ENCODE measurements around the gene OR8D1. TPM values are rescaled to one million over a fixed set of nuclear protein-coding genes. Genes with fewer than 3 reads are reported as not detected.
"Not testable (repeated sequence)": the region's sequence is repeated elsewhere in the genome, so short reads cannot be mapped to it uniquely, and the experiment has no call there.

The OR8D1 gene
- total RNA-seq, 2 experiments from 2014 or later = not detected

GRCh38 chr11:124274000-124274399 is 39.7 kb downstream of the OR8D1 start:
- POLR2A ChIA-PET = no interaction called here
- CTCF ChIA-PET = no interaction called here
- no peak for ATAC-seq (ENCODE audit: poor library complexity)
- Mint-ChIP-seq H3K36me3 (ENCODE audit: low read depth) (no peaks in the 10 kb centered on the region), H3K4me3 (no peak overlapping the region), H3K4me1 (ENCODE audit: low read depth) (no peaks in the 10 kb centered on the region), H3K9me3 (no peaks in the 10 kb centered on the region), H3K27ac (no peak overlapping the region), H3K27me3 (peaks cover 6% of the 10 kb centered on the region)
- no peaks in the 10 kb centered on the region for H3K27me3 ChIP-seq (ENCODE audit: control insufficient read depth in 1 of 2, insufficient read depth in 2 of 2, low read length in 2 of 2)
- no peak for DNase-seq
- intact Hi-C loops (cut with DNase I, micrococcal nuclease) = no loop called here
- TF ChIP-seq CTCF (IDR thresholded peaks at IDR 0.05) = no peak
- H3K36me3 ChIP-seq (ENCODE audit: insufficient read depth, low read length) = no peaks in the 10 kb centered on the region
- no peak overlapping the region for H3K27ac ChIP-seq (ENCODE audit: low read depth in 1 of 2, low read length in 2 of 2)
- H3K9me3 ChIP-seq (ENCODE audit: control insufficient read depth in 1 of 2, insufficient read depth in 1 of 2, low read length in 2 of 2) = peaks cover 0 to 9% of the 10 kb centered on the region in 2 experiments
- no peaks in the 10 kb centered on the region for H3K4me1 ChIP-seq (ENCODE audit: insufficient read depth, low read length)
- no peak overlapping the region for H3K4me3 ChIP-seq (ENCODE audit: low read length)

GRCh38 chr11:124270886-124271285 is 42.9 kb downstream of the OR8D1 start:
- H3K36me3 Mint-ChIP-seq (ENCODE audit: low read depth); H3K27ac Mint-ChIP-seq; H3K4me1 Mint-ChIP-seq (ENCODE audit: low read depth); H3K9me3 ChIP-seq (ENCODE audit: control insufficient read depth in 1 of 2, insufficient read depth in 1 of 2, low read length in 2 of 2); ATAC-seq (ENCODE audit: poor library complexity); intact Hi-C loops (cut with DNase I, micrococcal nuclease); CTCF ChIA-PET; H3K27me3 ChIP-seq (ENCODE audit: control insufficient read depth in 1 of 2, insufficient read depth in 2 of 2, low read length in 2 of 2); H3K27ac ChIP-seq (ENCODE audit: low read depth in 1 of 2, low read length in 2 of 2); H3K4me3 ChIP-seq (ENCODE audit: low read length); DNase-seq; POLR2A ChIA-PET; H3K36me3 ChIP-seq (ENCODE audit: insufficient read depth, low read length); H3K27me3 Mint-ChIP-seq; H3K4me1 ChIP-seq (ENCODE audit: insufficient read depth, low read length); H3K4me3 Mint-ChIP-seq; H3K9me3 Mint-ChIP-seq: not testable (repeated sequence)

- ATAC-seq (ENCODE audit: poor library complexity); H3K4me1 Mint-ChIP-seq (ENCODE audit: low read depth); H3K36me3 ChIP-seq (ENCODE audit: insufficient read depth, low read length); H3K9me3 ChIP-seq (ENCODE audit: control insufficient read depth in 1 of 2, insufficient read depth in 1 of 2, low read length in 2 of 2); H3K9me3 Mint-ChIP-seq; H3K27ac Mint-ChIP-seq; H3K27me3 ChIP-seq (ENCODE audit: control insufficient read depth in 1 of 2, insufficient read depth in 2 of 2, low read length in 2 of 2); H3K27ac ChIP-seq (ENCODE audit: low read depth in 1 of 2, low read length in 2 of 2); H3K27me3 Mint-ChIP-seq; H3K4me3 ChIP-seq (ENCODE audit: low read length); H3K4me3 Mint-ChIP-seq; CTCF ChIA-PET; H3K36me3 Mint-ChIP-seq (ENCODE audit: low read depth); intact Hi-C loops (cut with DNase I, micrococcal nuclease); H3K4me1 ChIP-seq (ENCODE audit: insufficient read depth, low read length); POLR2A ChIA-PET: not testable (repeated sequence)
- DNase-seq = peak in 2 of 14 experiments; percentile 2 to 10
These were observed 48.7 kb downstream of the OR8D1 start for GRCh38 chr11:124265041-124265440.

GRCh38 chr11:124256076-124256475 is 57.7 kb downstream of the OR8D1 start, which contains the start of gene OR8G5:
Gene OR8G5 (plus strand): TSS chr11:124256376. CDS start chr11:124264932, 8,556 bp downstream.
- no peaks in the 10 kb centered on the region for H3K36me3 ChIP-seq (ENCODE audit: insufficient read depth, low read length)
- Mint-ChIP-seq H3K9me3 (no peaks in the 10 kb centered on the region), H3K4me1 (ENCODE audit: low read depth) (no peaks in the 10 kb centered on the region), H3K27ac (no peak within 1 kb of the TSS), H3K27me3 (peaks cover 27% of the 10 kb centered on the region), H3K4me3 (no peak within 1 kb of the TSS), H3K36me3 (ENCODE audit: low read depth) (no peaks in the 10 kb centered on the region)
- no peak for TF ChIP-seq CTCF (IDR thresholded peaks at IDR 0.05)
- intact Hi-C loops (cut with DNase I, micrococcal nuclease) = no loop called here
- no peaks in the 10 kb centered on the region for H3K27me3 ChIP-seq (ENCODE audit: control insufficient read depth in 1 of 2, insufficient read depth in 2 of 2, low read length in 2 of 2)
- no peak within 1 kb of the TSS for H3K4me3 ChIP-seq (ENCODE audit: low read length)
- ATAC-seq (ENCODE audit: poor library complexity) (no peak), DNase-seq (no peak)
- H3K9me3 ChIP-seq (ENCODE audit: control insufficient read depth in 1 of 2, insufficient read depth in 1 of 2, low read length in 2 of 2) = no peaks in the 10 kb centered on the region
- POLR2A ChIA-PET = no interaction called here
- no peak within 1 kb of the TSS for H3K27ac ChIP-seq (ENCODE audit: low read depth in 1 of 2, low read length in 2 of 2)
- no peaks in the 10 kb centered on the region for H3K4me1 ChIP-seq (ENCODE audit: insufficient read depth, low read length)
- CTCF ChIA-PET = no interaction called here

Other genes with a start within 250 kb of the OR8D1 start
- 1 to 10 TPM; 5.1 to 5.6 TPM for gene VWA5A, start 198.5 kb downstream of the OR8D1 start, total RNA-seq
- not detected for gene OR10D3, start 130.6 kb downstream of the OR8D1 start, total RNA-seq
- gene OR8G1, start 72.9 kb downstream of the OR8D1 start, total RNA-seq = not detected
- not detected for gene OR8G5, start 57.6 kb downstream of the OR8D1 start, total RNA-seq
- gene OR8D2, start 6.2 kb upstream of the OR8D1 start, total RNA-seq = not detected
- gene OR8B2, start 70.5 kb upstream of the OR8D1 start, total RNA-seq = not detected
- not detected for gene OR8B3, start 85.1 kb upstream of the OR8D1 start, total RNA-seq
- not detected for gene OR8B4, start 110.9 kb upstream of the OR8D1 start, total RNA-seq
- not detected for gene OR8B8, start 131.7 kb upstream of the OR8D1 start, total RNA-seq
- gene OR8B12, start 229.7 kb upstream of the OR8D1 start, total RNA-seq = not detected